NCI-H82 (cell line): ENCODE data around the gene PDE6G.
"Not testable (repeated sequence)": the region's sequence is repeated elsewhere in the genome, so short reads cannot be mapped to it uniquely, and the experiment has no call there.

Source experiments
- DNase-seq: peaks from one replicate; lab custom pipeline; 2025; lab: John Stamatoyannopoulos, UW

Gene PDE6G

DNA sequence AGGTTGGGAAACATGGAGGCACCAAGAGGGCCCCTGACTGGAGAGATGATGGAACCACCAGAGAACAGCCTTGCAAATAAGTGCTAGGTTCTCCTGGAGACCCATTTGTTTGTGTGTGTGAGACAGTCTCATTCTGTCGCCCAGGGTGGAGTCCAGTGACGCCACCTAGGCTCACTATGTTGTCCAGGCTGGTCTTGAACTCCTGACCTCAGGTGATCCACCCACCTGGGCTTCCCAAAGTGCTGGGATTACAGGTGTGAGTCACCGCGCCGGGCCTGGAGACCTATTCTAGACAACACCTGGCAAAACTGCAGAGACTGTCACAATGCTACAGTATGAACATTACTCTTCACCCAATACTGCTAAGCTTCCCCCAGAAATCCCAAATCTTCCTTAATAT lies 20.9 kb downstream of the PDE6G start:
- DNase-seq = no peak

DNA sequence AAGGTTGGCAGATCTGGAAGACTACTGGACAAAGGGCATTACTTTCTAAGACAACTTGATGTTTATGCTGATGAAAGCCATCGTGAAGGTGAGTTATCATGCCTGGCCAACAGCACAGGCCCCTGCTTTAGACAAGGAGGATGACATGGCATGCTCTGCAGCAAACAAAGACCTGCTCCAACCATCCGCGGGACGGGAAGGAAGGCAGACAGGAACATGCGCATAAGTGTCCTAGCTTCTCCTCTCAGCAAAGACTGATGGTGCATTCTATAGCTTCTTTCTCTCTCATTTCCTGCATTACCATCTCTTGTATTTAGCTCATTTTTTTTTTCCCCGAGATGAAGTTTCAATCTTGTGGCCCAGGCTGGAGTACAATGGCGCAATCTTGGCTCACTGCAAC lies 24.9 kb downstream of the PDE6G start:
- DNase-seq = no peak

DNA sequence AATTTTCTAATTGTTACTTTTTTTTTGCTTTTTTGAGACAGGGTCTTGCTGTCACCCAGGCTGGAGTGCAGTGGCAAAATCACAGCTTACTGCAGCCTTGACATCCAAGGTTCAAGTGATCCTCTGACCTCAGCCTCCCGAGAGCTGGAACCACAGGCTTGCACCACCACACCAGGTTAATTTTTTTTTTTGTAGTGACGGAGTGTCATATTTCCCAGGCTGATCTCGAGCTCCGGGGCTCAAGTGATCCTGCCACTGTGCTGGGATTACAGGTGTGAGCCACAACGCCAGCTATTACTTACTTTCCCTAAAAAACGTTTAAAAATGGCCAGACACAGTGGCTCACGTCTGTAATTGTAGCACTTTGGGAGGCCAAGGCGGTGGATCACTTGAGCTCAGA lies 26.1 kb downstream of the PDE6G start:
- DNase-seq = no peak

DNA sequence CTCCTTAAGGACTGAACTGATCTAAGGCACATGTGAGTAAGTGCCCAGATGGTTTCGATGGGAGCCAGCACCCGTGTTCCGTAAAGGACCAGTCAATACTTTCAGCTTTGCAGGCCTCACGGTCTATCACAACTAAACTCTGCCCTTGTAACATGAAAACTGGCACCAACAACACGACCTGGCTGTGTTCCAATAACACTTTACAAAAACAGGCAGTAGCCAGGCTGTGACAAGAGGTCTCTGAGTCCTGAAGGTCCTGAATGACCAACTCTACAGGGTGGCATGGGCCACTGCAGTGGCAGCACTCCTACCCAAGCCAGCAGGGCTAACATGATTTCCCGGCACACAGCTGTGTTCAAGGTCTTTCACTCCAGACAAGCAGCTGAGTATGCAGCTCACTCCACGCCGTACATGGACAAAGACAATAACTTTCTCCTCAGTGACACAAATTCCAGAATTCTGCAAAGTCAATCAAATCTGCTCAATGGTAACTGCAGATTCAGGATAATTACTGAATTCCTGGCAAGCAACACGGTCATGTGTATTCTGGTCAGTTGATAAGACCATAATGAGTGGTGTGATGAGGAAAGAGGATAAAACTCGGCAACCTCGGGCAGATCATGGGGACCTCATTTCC lies 34.7 kb downstream of the PDE6G start:
- DNase-seq = no peak

DNA sequence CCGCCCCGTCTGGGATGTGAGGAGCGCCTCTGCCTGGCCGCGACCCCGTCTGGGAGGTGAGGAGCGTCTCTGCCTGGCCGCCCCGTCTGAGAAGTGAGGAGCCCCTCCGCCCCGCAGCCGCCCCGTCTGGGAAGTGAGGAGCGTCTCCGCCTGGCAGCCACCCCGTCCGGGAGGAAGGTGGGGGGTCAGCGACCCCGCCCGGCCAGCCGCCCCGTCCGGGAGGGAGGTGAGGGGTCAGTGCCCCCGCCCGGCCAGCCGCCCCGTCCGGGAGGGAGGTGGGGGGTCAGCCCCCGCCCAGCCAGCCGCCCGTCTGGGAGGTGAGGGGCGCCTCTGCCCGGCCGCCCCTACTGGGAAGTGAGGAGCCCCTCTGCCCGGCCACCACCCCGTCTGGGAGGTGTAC lies 38.0 kb downstream of the PDE6G start:
- DNase-seq = not testable (repeated sequence)

DNA sequence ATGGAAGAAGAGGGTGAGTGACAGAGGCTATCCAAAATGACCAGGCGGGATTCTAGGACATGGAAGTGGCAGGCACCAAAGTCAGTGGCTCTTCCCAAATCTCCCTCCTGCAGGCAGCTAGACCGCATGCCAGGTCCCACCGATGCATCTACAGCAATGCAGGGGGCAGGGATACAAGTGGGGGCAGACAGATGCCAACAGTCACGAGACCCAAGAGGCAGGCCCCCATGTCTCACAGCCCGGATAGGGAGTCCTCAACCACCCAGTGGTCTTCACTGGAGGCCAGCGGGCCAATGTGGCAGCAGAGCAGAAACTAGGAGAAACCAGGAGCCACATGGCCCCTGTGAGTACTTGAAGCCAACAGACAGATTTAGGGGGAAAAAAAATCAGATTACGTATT lies 39.5 kb downstream of the PDE6G start:
- no peak for DNase-seq

DNA sequence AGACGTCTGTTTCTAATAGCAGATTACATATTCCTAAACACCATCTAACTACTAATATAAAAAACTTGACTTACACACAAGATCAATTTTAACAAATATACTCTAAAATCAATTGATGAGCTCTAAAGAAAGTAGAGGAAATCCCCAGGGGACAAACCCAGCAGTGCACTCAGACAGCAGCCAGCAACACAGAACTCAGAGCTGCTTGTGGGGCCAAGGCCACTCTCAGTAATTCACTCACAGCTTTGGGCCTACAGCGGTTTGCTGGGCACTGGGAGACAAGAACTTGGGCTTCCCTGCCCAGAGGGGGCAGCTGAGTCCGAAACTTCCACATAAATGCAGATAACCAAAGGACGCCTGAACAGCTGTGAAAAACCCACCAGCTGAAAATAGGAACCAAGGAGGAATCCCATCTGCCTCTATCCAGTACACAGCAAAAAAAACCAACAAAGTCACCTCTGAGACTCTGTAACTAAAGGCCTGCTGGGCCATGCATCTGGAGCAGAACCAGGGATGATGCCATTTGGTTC lies 40.9 kb downstream of the PDE6G start:
- DNase-seq = no peak

DNA sequence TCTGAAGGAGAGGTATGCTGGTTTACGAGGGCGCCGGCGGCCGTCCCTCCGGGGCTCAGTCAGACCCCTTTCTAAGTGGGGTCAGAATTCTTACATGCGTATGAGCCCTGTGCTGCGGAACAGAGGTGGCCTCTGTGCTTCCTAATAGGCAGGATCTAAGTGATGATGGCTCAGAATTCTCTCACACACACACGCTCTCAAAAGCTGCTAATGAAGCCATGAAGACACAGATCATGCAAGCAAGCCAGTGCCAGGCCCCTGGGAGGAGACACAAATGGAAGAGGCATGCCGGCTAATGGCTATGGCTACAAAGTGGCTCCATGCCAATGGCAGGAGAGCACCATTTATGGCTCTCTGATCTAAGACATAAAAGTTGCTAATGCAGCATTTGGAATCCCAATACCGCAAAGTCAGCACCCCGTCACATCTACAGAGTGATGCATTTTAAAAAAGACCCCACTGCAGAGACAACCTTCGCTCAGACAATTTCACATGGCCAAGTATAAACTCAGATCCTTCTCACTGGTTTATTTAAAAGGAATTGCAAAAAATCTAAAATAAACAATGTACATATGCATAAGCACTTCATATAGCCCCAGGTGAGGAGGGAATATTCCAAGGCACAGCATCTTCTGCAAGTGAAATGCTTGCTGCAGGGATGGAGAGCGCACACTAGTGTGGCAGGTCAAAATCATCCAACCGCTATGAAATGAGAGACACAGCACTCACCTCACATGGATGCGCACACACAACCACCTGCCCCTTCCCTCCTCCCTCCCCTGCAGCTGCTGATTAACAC lies 44.0 kb downstream of the PDE6G start:
- DNase-seq = no peak

DNA sequence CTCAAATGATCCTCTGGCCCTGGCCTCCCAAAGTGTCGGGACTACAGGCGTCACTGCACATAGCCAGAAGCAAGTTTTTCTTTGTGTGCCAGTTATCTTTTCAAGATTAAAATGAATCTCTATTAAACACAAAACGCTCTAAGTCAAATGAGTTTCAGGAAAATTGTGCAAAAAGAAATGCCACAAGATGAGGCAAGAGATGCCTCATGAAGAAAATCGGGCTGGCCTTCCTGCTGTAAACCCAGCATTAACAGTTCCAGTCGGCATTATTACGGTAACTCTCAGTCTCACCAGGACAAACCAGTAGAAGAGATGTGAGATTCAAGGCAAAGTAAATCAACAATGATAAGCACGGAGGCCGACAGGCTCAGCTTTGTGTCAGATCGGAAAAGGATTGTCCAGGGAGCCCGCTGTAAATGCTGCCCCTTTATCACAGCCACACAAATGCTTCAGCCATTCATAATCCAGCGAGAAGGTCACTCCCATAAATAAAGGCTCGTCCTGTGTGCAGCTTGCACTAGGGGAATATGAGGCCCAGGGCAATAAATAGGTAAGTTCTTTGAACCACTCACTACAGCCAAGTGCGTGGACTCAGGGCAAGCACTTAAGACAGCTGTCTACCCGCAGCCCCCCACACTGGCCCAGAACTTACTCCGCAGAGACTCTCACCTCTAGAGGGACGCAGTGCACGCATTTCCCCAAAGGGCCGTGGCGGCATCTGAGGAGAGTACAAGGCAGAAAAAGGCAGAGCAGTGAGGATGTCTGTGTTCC lies 46.6 kb downstream of the PDE6G start:
- DNase-seq = no peak

DNA sequence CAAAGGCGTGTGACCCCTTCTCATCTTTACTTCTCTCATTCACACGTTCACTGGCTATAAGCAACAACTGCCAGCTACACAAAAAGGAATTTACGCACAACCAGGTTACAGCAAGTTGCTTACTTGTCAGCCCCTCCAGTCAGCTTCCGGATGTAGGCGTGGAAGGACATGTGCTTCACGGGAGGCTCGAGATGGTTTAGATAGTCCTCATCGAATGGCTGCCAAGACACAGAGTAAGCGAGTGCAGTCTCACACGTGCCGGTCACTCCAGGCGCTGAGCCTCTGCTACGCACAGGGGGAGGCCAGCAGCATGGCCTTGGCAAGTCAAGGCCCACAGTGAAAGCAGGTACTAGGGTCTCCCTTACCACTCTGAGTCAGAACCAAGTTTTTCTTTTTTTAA lies 47.7 kb downstream of the PDE6G start:
- no peak for DNase-seq

DNA sequence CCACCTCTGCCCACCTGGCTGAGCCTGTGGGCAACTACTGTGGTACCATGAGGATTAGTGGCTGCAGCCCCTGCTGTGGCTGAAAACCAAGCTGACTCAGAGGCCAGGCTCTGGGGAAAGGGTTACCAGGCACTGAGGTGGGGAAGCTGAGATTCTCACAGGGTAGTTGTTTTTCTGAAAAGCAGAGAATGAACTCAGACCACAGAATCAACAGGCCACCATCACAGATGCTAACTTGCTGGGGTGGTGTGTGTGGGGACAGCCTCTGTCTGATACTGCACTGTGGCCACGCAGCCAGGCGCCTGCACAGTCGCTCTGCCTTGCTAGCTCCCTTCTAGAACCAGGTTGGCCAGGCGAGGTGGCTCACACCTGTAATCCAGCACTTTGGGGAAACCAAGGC lies 48.3 kb downstream of the PDE6G start:
- DNase-seq = no peak

DNA sequence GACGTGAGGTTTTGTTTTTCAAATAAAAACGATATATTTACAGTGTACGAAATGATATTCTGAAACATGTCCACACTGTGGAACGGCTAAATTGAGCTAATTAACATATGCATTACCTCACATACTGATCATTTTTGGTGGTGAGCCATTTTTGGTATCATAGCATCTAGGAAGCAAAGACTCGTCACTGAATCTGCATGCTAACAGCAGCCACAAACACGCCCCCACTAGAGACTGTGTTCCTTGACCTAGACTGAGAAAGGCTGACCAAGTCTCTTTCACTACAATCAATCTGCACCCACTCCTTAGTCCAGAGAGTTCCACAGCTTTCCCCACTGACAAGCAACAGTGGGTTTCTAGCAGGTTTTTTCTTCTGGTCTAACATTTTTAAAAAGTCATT lies 48.9 kb downstream of the PDE6G start:
- no peak for DNase-seq

DNA sequence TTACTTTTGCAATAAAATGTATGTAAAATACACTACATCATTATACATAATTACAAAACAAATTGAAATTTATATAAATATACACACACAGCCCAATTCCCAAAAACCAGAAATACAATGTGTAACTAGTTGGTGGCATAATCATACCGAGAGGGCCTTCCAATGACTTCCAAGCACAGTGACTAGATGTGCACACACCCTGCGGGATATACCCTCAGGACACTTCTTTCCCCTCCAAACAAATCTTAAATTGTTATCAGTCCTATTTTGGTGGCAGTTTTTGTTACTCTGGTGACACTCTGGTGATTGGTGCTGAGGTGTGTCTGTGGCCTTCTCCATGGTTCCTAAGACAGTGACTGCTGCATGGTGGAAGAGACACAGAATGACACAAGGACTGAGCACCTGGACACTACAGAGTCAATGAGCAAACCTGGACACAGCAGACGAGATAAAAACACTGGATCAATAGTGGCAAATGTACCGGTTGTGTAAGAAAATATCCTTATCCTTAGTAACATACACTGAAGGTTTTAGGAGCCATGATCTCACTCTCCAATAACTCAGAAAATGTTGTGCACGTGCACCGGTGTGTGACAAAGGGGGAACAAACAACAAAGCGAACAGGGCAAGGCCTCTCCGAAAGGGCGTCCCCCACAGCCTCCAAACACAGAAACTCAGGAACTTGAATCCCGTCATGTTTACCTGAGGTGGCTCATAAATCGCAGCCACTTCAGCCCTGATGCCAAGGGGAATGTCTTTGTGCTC lies 52.3 kb downstream of the PDE6G start:
- no peak for DNase-seq

DNA sequence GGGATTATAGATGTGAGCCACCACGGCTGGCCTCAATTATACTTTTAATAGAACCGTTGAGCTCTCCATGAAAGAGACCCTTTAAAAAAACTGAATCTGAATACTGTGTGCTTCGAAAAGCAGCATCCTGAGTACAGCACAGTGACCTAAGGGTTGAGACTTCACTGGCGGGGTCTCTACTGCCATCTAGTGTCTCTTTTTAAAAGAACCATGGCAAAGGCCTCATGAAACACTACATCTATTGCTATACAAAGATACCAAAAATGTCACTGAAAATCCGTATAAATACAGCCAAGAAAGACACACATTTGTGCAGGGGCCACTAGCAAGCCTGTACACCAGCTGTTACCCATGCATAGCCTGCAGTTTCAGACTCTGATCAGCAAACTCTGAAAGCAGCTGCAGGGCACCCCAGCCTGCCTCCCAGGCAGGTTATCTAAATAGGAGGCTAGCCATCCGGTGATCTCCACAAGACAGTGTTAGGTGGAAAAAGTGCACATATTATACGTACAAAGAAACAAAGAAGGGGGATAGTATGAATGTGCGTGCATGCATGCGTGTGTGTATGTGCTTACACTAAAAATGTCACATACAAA lies 54.7 kb downstream of the PDE6G start:
- peak; percentile 69 for DNase-seq
